Prostate gland (tissue), 2 donors: ENCODE measurements around the gene MRFAP1. TPM values are rescaled to one million over a fixed set of nuclear protein-coding genes. Genes with fewer than 3 reads are reported as not detected.

Source experiments
- DNase-seq: peaks from one replicate; pipeline ENCODE4 v3.0.0-alpha.2; 2019; ENCODE audit warnings: low spot score
- H3K27ac ChIP-seq, 2 donors: fragments of 200-600 bp; sonication (generic); 2 replicates each; pipeline ENCODE4 v1.5.1; 2017 to 2019
- H3K27me3 ChIP-seq: fragments of 200-600 bp; sonication (generic); replicated peaks from 2 replicates; pipeline ENCODE4 v1.5.1; 2019; ENCODE audit not compliant: insufficient read depth
- H3K36me3 ChIP-seq, 2 donors: fragments of 200-600 bp; sonication (generic); 1 replicate in 1 of 2; 2 replicates in 1 of 2; pipeline versions ENCODE4 v1.5.1 to v1.8.1; 2017 to 2019
- H3K4me1 ChIP-seq: fragments of 200-600 bp; sonication (generic); replicated peaks from 2 replicates; pipeline ENCODE4 v1.5.1; 2019
- H3K4me3 ChIP-seq, 2 donors: fragments of 200-600 bp; sonication (generic); 2 replicates each; pipeline ENCODE4 v1.5.1; 2017 to 2019
- H3K9me3 ChIP-seq: fragments of 200-600 bp; sonication (generic); 2 replicates; pipeline ENCODE4 v1.5.1; 2017
- CTCF ChIP-seq, 4 experiments: fragments of 200-600 bp in 2 of 4; fragments of 450-650 bp in 2 of 4; sonication (generic) in 2 of 4; IDR thresholded peaks; 1 replicate in 3 of 4; 2 replicates in 1 of 4; pipeline ENCODE4 v1.5.1; 2016 to 2019; ENCODE audit warnings: antibody characterized with exemption in 4 of 4, mild to moderate bottlenecking in 2 of 4, moderate library complexity in 2 of 4
- POLR2A ChIP-seq: fragments of 450-650 bp; IDR thresholded peaks from one replicate; pipeline ENCODE4 v1.6.1; 2016; ENCODE audit warnings: antibody characterized with exemption, mild to moderate bottlenecking
- POLR2AphosphoS5 ChIP-seq: sonication (generic); formaldehyde crosslinking; IDR thresholded peaks from one replicate; pipeline ENCODE4 v1.6.1; 2017; ENCODE audit warnings: antibody characterized with exemption
- WGBS: methylation state at CpG from one replicate; pipeline ENCODE4 v1.1.5; 2018; 5-methylcytosine and 5-hydroxymethylcytosine counted together
- intact Hi-C: fragments of 100-400 bp; cut with DNase I; formaldehyde crosslinking; loops from one replicate; pipeline ENCODE4 v1.14.2; 2022
- total RNA-seq, 2 donors: library from RNA; depleted of rRNA; stranded (reverse); fragments of >200 nt; gene quantifications; one replicate each; pipeline ENCODE4 v1.1.0, GENCODE V29; 2016

Gene MRFAP1
- total RNA-seq, 2 donors from 2014 or later = 256 to 298 TPM

DNA sequence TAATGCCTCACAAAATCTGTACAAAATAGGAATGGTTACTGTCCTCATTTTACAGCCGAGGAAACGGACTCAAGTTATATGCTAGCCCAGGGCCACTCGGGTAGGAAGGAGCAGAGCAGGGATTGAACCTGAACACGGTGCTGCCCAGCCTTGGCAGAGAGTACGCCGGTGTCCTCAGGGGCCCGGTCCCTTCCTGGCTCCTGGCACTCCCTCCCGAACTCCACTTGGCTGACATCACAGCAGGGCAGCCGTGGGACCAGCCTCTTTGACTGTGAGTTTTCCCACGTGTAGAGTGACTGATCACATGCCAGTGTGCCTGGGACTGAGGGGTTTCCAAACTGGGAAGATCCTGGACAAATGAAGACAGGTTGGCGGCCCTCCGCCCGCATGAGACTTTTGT lies 41.8 kb upstream of the MRFAP1 start:
- no peak for DNase-seq
- H3K27ac ChIP-seq = no peak overlapping the region
- peaks cover 0 to 5% of the 10 kb centered on the region in 2 donors for H3K36me3 ChIP-seq
- no peaks in the 10 kb centered on the region for H3K27me3 ChIP-seq
- WGBS = 84% methylated on average over 13 of the region's 13 CpGs
- TF ChIP-seq POLR2A (no peak), CTCF (IDR thresholded peaks at IDR 0.05) (no peak), POLR2AphosphoS5 (no peak)
- H3K4me3 ChIP-seq = no peak overlapping the region
- no peaks in the 10 kb centered on the region for H3K9me3 ChIP-seq
- no peaks in the 10 kb centered on the region for H3K4me1 ChIP-seq
- intact Hi-C loops = no loop called here

- DNase-seq = no peak
- no peak overlapping the region for H3K27ac ChIP-seq
- H3K9me3 ChIP-seq = no peaks in the 10 kb centered on the region
- intact Hi-C loops = no loop called here
- no peaks in the 10 kb centered on the region for H3K27me3 ChIP-seq
- H3K36me3 ChIP-seq = peaks cover 6 to 12% of the 10 kb centered on the region in 2 donors
- no peak for TF ChIP-seq POLR2A
- no peak for TF ChIP-seq CTCF (IDR thresholded peaks at IDR 0.05)
- TF ChIP-seq POLR2AphosphoS5 = no peak
- H3K4me3 ChIP-seq = no peak overlapping the region
- no peaks in the 10 kb centered on the region for H3K4me1 ChIP-seq
- WGBS = 89% methylated on average over 10 of the region's 10 CpGs
These were observed 38.7 kb upstream of the MRFAP1 start for GRCh38 chr4:6601661-6602250.

GRCh38 chr4:6602289-6602688 lies 38.2 kb upstream of the MRFAP1 start:
- Histone ChIP-seq H3K36me3 (peaks cover 6 to 12% of the 10 kb centered on the region in 2 donors), H3K4me3 (no peak overlapping the region), H3K27ac (no peak overlapping the region), H3K27me3 (no peaks in the 10 kb centered on the region), H3K4me1 (no peaks in the 10 kb centered on the region), H3K9me3 (no peaks in the 10 kb centered on the region)
- WGBS = 92% methylated on average over 6 of the region's 6 CpGs
- TF ChIP-seq CTCF (IDR thresholded peaks at IDR 0.05) = no peak
- TF ChIP-seq POLR2A = no peak
- TF ChIP-seq POLR2AphosphoS5 = no peak
- intact Hi-C loops = no loop called here
- no peak for DNase-seq

DNA sequence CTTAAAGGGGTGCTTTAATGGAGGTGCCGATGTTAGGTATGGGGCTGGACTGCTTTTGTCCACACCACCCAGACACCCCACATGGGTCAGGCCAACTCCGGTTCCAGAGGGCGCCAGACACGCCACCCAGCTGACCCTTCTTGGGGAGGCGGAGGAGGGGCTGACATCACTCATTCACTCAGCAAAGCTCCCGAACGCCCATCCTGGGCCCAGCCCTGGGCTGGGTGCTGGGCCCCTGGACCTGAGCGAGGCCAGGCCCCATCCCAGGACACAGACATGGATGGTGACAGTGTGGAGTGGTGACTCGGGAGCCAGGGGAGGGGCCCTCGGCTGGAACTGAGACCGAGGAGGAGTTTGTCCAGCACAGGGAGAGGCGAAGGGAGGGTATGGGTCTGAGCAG lies 37.4 kb upstream of the MRFAP1 start:
- Histone ChIP-seq H3K4me3 (no peak overlapping the region), H3K4me1 (no peaks in the 10 kb centered on the region), H3K27me3 (no peaks in the 10 kb centered on the region), H3K9me3 (no peaks in the 10 kb centered on the region), H3K27ac (no peak overlapping the region), H3K36me3 (peaks cover 6 to 12% of the 10 kb centered on the region in 2 donors)
- no peak for TF ChIP-seq POLR2AphosphoS5
- TF ChIP-seq CTCF (IDR thresholded peaks at IDR 0.05) = no peak
- TF ChIP-seq POLR2A = no peak
- DNase-seq = no peak
- 96% methylated on average over 11 of the region's 12 CpGs for WGBS
- intact Hi-C loops = no loop called here

DNA sequence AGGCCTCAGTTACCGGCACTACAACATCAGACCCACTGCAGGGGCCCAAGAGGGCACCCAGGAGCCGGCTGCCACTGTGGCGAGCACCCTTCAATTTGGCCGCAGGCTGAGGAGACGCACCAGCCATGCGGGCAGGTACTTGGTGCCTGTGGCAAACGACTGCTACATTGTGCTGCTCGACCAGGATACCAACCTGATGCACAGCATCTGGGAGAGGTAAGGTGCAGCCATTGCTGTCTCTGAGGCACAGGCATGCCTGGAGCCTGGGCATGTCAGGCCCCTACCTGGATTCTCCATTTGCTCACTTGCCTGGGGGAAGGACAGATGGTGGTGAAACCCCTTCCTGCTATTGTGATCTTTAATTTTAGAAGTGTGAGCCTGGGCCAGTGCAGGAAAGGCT lies 35.4 kb upstream of the MRFAP1 start:
- Histone ChIP-seq H3K4me1 (no peaks in the 10 kb centered on the region), H3K27me3 (no peaks in the 10 kb centered on the region), H3K9me3 (no peaks in the 10 kb centered on the region), H3K36me3 (peaks cover 6 to 12% of the 10 kb centered on the region in 2 donors), H3K27ac (no peak overlapping the region), H3K4me3 (no peak overlapping the region)
- WGBS = 89% methylated on average over 7 of the region's 8 CpGs
- intact Hi-C loops = no loop called here
- TF ChIP-seq CTCF (IDR thresholded peaks at IDR 0.05) = no peak
- TF ChIP-seq POLR2AphosphoS5 = no peak
- no peak for TF ChIP-seq POLR2A
- no peak for DNase-seq
